Measurements from ENCODE around the gene SRD5A1.

DNA sequence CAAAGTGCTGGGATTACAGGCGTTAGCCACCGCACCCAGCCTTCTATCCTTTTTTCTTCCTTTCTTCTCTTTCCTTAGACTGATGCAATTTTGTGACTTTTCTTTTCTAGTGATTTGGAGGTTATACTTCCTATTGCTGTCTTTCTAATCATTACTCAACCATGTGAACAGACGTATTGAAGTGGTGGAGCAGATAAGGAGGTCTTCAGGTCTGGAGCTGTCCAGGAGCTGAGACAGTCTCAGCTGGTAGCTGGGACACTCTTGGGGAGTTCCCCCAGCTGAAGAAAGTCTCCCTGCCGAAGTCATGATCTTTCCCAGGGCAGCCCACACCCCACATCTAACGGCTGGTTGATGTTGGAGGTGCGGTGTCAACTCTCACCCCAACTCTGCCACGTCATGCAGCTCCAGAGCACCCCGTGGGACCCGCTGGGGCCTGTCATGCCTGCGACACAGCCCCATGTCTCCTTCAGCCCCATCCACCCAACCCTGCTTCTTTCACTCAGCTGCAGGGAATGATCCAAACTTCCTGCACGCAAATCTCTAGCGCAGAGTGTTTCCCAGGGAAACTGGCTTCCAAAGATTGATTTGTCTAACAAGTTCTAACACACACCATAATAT lies 41.5 kb upstream of the SRD5A1 start:
- no peak for TF ChIP-seq GATA2 (IDR thresholded peaks at IDR 0.05; ENCODE audit: low read depth, low read length)
- no peak for TF ChIP-seq GATA3 (IDR thresholded peaks at IDR 0.05; ENCODE audit: low read depth, low read length)

Measured in SH-SY5Y (cell line).